Measurements from ENCODE around the gene ARHGAP25.

DNA sequence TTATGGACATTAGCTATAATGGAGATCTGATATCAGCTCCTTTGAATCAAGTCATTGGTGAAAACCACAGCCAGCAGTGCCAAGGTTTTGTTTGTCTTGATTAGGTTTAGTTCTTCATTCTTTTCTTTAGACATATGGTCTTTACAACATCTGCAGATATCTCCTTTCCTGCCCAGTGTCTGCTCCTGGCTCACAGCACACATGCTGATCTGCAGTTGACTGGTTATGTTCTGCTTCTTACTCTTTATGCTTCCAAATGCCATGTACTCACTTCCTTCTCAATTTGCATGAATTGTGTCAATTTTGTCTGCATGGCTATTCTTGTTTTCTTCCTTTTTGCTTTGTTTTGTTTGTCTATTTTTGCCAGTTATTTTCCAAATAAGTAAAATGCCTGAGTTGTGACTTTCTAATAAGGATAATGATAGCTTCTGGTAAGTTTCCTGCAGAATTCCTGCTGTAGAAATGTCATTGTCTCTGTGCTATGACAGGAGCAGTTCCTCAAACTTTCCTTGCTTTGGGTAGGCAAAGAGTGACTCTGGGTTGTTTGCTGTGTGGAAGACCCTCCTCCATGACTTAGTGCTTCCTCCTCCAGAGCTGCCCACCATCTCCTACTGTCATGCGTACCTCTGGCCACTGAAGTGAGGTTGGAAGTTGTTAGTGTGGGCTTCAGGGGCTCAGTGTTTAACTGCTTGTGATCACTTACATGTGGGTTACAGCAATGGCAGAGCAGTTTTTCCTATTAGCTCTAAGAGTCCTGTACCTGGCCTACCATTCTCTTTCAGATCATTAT, 8.2 kb downstream of the ARHGAP25 start:
- no peak for TF ChIP-seq EZH2 (IDR thresholded peaks at IDR 0.05)
- TF ChIP-seq, protein P1, sequence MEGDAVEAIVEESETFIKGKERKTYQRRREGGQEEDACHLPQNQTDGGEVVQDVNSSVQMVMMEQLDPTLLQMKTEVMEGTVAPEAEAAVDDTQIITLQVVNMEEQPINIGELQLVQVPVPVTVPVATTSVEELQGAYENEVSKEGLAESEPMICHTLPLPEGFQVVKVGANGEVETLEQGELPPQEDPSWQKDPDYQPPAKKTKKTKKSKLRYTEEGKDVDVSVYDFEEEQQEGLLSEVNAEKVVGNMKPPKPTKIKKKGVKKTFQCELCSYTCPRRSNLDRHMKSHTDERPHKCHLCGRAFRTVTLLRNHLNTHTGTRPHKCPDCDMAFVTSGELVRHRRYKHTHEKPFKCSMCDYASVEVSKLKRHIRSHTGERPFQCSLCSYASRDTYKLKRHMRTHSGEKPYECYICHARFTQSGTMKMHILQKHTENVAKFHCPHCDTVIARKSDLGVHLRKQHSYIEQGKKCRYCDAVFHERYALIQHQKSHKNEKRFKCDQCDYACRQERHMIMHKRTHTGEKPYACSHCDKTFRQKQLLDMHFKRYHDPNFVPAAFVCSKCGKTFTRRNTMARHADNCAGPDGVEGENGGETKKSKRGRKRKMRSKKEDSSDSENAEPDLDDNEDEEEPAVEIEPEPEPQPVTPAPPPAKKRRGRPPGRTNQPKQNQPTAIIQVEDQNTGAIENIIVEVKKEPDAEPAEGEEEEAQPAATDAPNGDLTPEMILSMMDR (IDR thresholded peaks at IDR 0.05): no peak
- no peak for TF ChIP-seq EZH2phosphoT487 (IDR thresholded peaks at IDR 0.05)
